ENCODE data around the gene S100A16.

DNA sequence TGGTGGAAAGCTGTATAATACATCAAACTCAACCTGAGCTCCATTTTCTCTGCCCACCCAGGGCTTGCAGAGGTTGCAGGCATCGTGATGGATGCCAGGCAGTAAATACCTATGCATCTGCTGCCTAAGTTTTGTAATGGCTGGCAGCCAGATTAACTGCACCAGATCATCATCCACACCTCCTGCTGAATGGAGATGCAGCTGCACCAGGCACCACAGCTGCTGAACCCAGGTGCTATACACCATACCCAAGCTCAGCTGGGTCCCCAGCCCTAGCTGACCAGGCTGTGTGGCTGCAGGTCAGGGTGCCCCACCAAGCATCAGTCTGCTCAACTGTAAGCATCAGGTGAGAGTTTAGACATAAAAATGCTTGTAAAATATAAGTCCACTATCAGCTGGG is 38.8 kb upstream of the S100A16 start:
- TF ChIP-seq CTCF (conservative IDR thresholded peaks at IDR 0.05; ENCODE audit: low read length) (no peak), EZH2phosphoT487 (IDR thresholded peaks at IDR 0.05; ENCODE audit: borderline replicate concordance) (no peak)
